Skeletal muscle tissue (tissue), 4 donors: Measurements from ENCODE around the gene GRID1. TPM values are rescaled to one million over a fixed set of nuclear protein-coding genes. Genes with fewer than 3 reads are reported as not detected.

ENCODE experiments used
- H3K27ac ChIP-seq: one replicate; pipeline ENCODE4 v1.7.0; 2013; ENCODE audit warnings: mild to moderate bottlenecking, low read depth, low read length, inconsistent platforms
- H3K27me3 ChIP-seq, 3 donors: one replicate each; pipeline ENCODE4 v1.7.0; 2013; ENCODE audit warnings: low read length in 3 of 3; ENCODE audit not compliant: control insufficient read depth in 3 of 3, insufficient read depth in 3 of 3
- H3K36me3 ChIP-seq, 3 donors: one replicate each; pipeline ENCODE4 v1.7.0; 2013; ENCODE audit warnings: low read length in 3 of 3; ENCODE audit not compliant: control insufficient read depth in 3 of 3, insufficient read depth in 3 of 3
- H3K4me1 ChIP-seq, 3 donors: one replicate each; pipeline ENCODE4 v1.7.0; 2013; ENCODE audit warnings: low read length in 3 of 3, mild to moderate bottlenecking in 3 of 3; ENCODE audit not compliant: control insufficient read depth in 3 of 3, insufficient read depth in 3 of 3
- H3K4me3 ChIP-seq, 3 donors: one replicate each; pipeline ENCODE4 v1.7.0; 2013; ENCODE audit warnings: low read length in 3 of 3
- H3K9ac ChIP-seq, 3 donors: one replicate each; pipeline ENCODE4 v1.7.0; 2013; ENCODE audit warnings: low read length in 3 of 3, mild to moderate bottlenecking in 3 of 3, moderate library complexity in 2 of 3, low read depth in 1 of 3
- H3K9me3 ChIP-seq, 3 donors: one replicate each; pipeline ENCODE4 v1.7.0; 2013; ENCODE audit warnings: low read length in 3 of 3; ENCODE audit not compliant: control insufficient read depth in 3 of 3
- total RNA-seq: library from RNA; depleted of rRNA; stranded (reverse); fragments of >200 nt; gene quantifications from one replicate; pipeline ENCODE4 v1.2.3, GENCODE V29; 2014
- donor health status: Osteomylitis.

The GRID1 gene
- total RNA-seq, 1 donor from 2014 or later: 2.1 TPM

- H3K4me3 ChIP-seq: no peak overlapping the region
- peaks cover 7 to 8% (median 7%) of the 10 kb centered on the region in 3 donors for H3K27me3 ChIP-seq
- H3K36me3 ChIP-seq: no peaks in the 10 kb centered on the region
- H3K27ac ChIP-seq: no peak overlapping the region
- H3K9ac ChIP-seq: no peak overlapping the region
- no peaks in the 10 kb centered on the region for H3K4me1 ChIP-seq
- no peaks in the 10 kb centered on the region for H3K9me3 ChIP-seq
These were observed 167.6 kb downstream of the GRID1 start for GRCh38 chr10:86199041-86199440.

- peaks cover 7 to 8% (median 8%) of the 10 kb centered on the region in 3 donors for H3K27me3 ChIP-seq
- no peak overlapping the region for H3K27ac ChIP-seq
- H3K9me3 ChIP-seq: no peaks in the 10 kb centered on the region
- no peaks in the 10 kb centered on the region for H3K36me3 ChIP-seq
- H3K4me1 ChIP-seq: no peaks in the 10 kb centered on the region
- no peak overlapping the region for H3K9ac ChIP-seq
- H3K4me3 ChIP-seq: no peak overlapping the region
These were observed 168.3 kb downstream of the GRID1 start for GRCh38 chr10:86198271-86198670.

- no peak overlapping the region for H3K9ac ChIP-seq
- no peaks in the 10 kb centered on the region for H3K9me3 ChIP-seq
- no peaks in the 10 kb centered on the region for H3K36me3 ChIP-seq
- no peaks in the 10 kb centered on the region for H3K4me1 ChIP-seq
- no peak overlapping the region for H3K4me3 ChIP-seq
- no peak overlapping the region for H3K27ac ChIP-seq
- H3K27me3 ChIP-seq: peaks cover 4 to 11% (median 8%) of the 10 kb centered on the region in 3 donors
These were observed 169.3 kb downstream of the GRID1 start for GRCh38 chr10:86197166-86197790.

GRCh38 chr10:86195521-86196157, 171.0 kb downstream of the GRID1 start:
- H3K27me3 ChIP-seq: peaks cover 6 to 13% (median 12%) of the 10 kb centered on the region in 3 donors
- H3K9ac ChIP-seq: no peak overlapping the region
- H3K4me1 ChIP-seq: no peaks in the 10 kb centered on the region
- no peak overlapping the region for H3K27ac ChIP-seq
- no peaks in the 10 kb centered on the region for H3K9me3 ChIP-seq
- no peak overlapping the region for H3K4me3 ChIP-seq
- no peaks in the 10 kb centered on the region for H3K36me3 ChIP-seq

- Histone ChIP-seq H3K4me3 (no peak overlapping the region), H3K36me3 (no peaks in the 10 kb centered on the region), H3K9me3 (no peaks in the 10 kb centered on the region), H3K4me1 (no peaks in the 10 kb centered on the region), H3K9ac (no peak overlapping the region), H3K27ac (no peak overlapping the region), H3K27me3 (peaks cover 6 to 15% (median 13%) of the 10 kb centered on the region in 3 donors)
These were observed 171.9 kb downstream of the GRID1 start for GRCh38 chr10:86194684-86195083.

GRCh38 chr10:86193841-86194240, 172.8 kb downstream of the GRID1 start:
- Histone ChIP-seq H3K27me3 (peaks cover 6 to 20% (median 13%) of the 10 kb centered on the region in 3 donors), H3K4me1 (no peaks in the 10 kb centered on the region), H3K4me3 (no peak overlapping the region), H3K27ac (no peak overlapping the region), H3K9me3 (no peaks in the 10 kb centered on the region), H3K9ac (no peak overlapping the region), H3K36me3 (no peaks in the 10 kb centered on the region)

- H3K27me3 ChIP-seq: peaks cover 12 to 26% (median 13%) of the 10 kb centered on the region in 3 donors
These were observed 173.9 kb downstream of the GRID1 start for GRCh38 chr10:86192691-86193090.

GRCh38 chr10:86192147-86192546, 174.4 kb downstream of the GRID1 start:
- H3K4me1 ChIP-seq: no peaks in the 10 kb centered on the region
- H3K27me3 ChIP-seq: peaks cover 8 to 23% (median 13%) of the 10 kb centered on the region in 3 donors
- no peak overlapping the region for H3K4me3 ChIP-seq
- no peaks in the 10 kb centered on the region for H3K9me3 ChIP-seq
- H3K36me3 ChIP-seq: no peaks in the 10 kb centered on the region
- no peak overlapping the region for H3K27ac ChIP-seq
- H3K9ac ChIP-seq: no peak overlapping the region

More at GRCh38 chr10:86192691-86193090, 173.9 kb downstream of the GRID1 start:
- Histone ChIP-seq H3K4me3 (no peak overlapping the region), H3K4me1 (no peaks in the 10 kb centered on the region), H3K9ac (no peak overlapping the region), H3K27ac (no peak overlapping the region), H3K36me3 (no peaks in the 10 kb centered on the region), H3K9me3 (no peaks in the 10 kb centered on the region)

GRCh38 chr10:86191686-86192085, 174.9 kb downstream of the GRID1 start:
- Histone ChIP-seq H3K9ac (no peak overlapping the region), H3K4me3 (no peak overlapping the region), H3K27ac (no peak overlapping the region), H3K36me3 (no peaks in the 10 kb centered on the region), H3K27me3 (peaks cover 11 to 22% (median 13%) of the 10 kb centered on the region in 3 donors), H3K4me1 (no peaks in the 10 kb centered on the region), H3K9me3 (no peaks in the 10 kb centered on the region)

GRCh38 chr10:86191166-86191565, 175.4 kb downstream of the GRID1 start:
- H3K27me3 ChIP-seq: peaks cover 12 to 22% (median 13%) of the 10 kb centered on the region in 3 donors
- no peak overlapping the region for H3K9ac ChIP-seq
- no peak overlapping the region for H3K4me3 ChIP-seq
- no peak overlapping the region for H3K27ac ChIP-seq
- H3K36me3 ChIP-seq: no peaks in the 10 kb centered on the region
- no peaks in the 10 kb centered on the region for H3K9me3 ChIP-seq
- no peaks in the 10 kb centered on the region for H3K4me1 ChIP-seq
